ENCODE results near the gene ZBTB22.
A peak's percentile ranks its signal among the peaks of the same experiment; 100 is the strongest.
"Not testable (repeated sequence)": the region's sequence is repeated elsewhere in the genome, so short reads cannot be mapped to it uniquely, and the experiment has no call there.

ZBTB22 gene

DNA sequence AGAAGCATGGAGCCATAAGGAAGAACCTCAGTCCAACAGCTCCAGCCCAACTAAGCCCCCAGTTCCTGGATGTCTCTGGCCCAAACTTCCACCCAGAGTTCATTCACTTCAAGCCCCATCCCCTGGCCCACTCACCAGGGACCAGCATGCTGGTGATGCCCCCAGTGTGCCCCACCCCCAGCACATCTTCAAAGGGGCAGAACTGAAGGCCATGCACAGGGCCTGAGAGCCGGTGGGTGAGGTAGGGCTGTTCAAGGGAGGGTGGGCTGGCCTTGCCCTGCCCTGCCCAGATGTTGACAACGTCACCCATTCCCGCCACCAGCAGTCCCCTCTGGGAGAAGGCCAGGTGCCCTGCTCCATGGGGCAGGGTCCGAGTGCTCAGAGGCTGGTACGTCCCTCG, 37.0 kb downstream of the ZBTB22 start:
- Histone ChIP-seq H3K4me1 (ENCODE audit: control insufficient read depth in 5 of 5, insufficient read depth in 5 of 5, low read length in 5 of 5) (peaks cover 0 to 45% (median 28%) of the 10 kb centered on the region in 5 donors), H3K36me3 (ENCODE audit: control insufficient read depth in 5 of 5, insufficient read depth in 5 of 5, low read length in 5 of 5) (peaks cover 0 to 79% (median 58%) of the 10 kb centered on the region in 5 donors)

GRCh38 chr6:33279971-33280511, 37.5 kb downstream of the ZBTB22 start:
- Histone ChIP-seq H3K27ac (ENCODE audit: low read depth, low read length) (no peak overlapping the region), H3K36me3 (ENCODE audit: control insufficient read depth in 5 of 5, insufficient read depth in 5 of 5, low read length in 5 of 5) (peaks cover 0 to 81% (median 63%) of the 10 kb centered on the region in 5 donors), H3K9me3 (ENCODE audit: control insufficient read depth in 5 of 5, low read length in 5 of 5) (no peaks in the 10 kb centered on the region), H3K4me3 (ENCODE audit: low read depth in 1 of 5, low read length in 5 of 5) (no peak overlapping the region), H3K27me3 (ENCODE audit: control insufficient read depth in 5 of 5, insufficient read depth in 4 of 5, low read length in 5 of 5) (no peaks in the 10 kb centered on the region), H3K4me1 (ENCODE audit: control insufficient read depth in 5 of 5, insufficient read depth in 5 of 5, low read length in 5 of 5) (peaks cover 0 to 48% (median 28%) of the 10 kb centered on the region in 5 donors), H3K9ac (ENCODE audit: low read length in 5 of 5) (no peak overlapping the region)

More for the DNA sequence above, 37.0 kb downstream of the ZBTB22 start:
- H3K9ac ChIP-seq (ENCODE audit: low read length in 5 of 5) = no peak overlapping the region
- H3K27me3 ChIP-seq (ENCODE audit: control insufficient read depth in 5 of 5, insufficient read depth in 4 of 5, low read length in 5 of 5) = no peaks in the 10 kb centered on the region
- H3K9me3 ChIP-seq (ENCODE audit: control insufficient read depth in 5 of 5, low read length in 5 of 5) = no peaks in the 10 kb centered on the region
- H3K27ac ChIP-seq (ENCODE audit: low read depth, low read length) = no peak overlapping the region
- H3K4me3 ChIP-seq (ENCODE audit: low read depth in 1 of 5, low read length in 5 of 5) = no peak overlapping the region

DNA sequence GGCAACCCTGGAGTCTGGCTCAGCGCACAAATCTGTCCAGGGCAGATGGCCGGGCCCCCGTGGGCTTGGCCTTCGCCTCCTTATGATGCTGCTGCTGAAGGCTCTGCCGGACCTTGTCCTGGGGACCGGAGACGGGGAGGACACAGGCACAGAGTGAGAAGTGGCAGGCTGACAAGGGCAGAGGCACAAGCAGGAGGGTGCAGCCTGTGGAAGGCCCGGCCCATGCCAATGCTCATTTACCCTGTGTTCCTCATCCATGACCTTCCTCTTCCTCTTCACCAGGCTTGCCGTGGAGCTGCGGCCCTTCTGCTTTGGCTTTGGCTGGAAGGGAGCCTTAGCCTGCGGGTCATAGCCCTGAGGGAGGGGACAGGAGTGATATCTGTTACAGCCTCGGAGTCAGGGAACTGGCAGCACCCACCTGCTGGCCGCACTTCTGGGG, 38.3 kb downstream of the ZBTB22 start:
- no peaks in the 10 kb centered on the region for H3K9me3 ChIP-seq (ENCODE audit: control insufficient read depth in 5 of 5, low read length in 5 of 5)
- no peak overlapping the region for H3K27ac ChIP-seq (ENCODE audit: low read depth, low read length)
- H3K4me1 ChIP-seq (ENCODE audit: control insufficient read depth in 5 of 5, insufficient read depth in 5 of 5, low read length in 5 of 5) = peaks cover 0 to 56% (median 36%) of the 10 kb centered on the region in 5 donors
- H3K9ac ChIP-seq (ENCODE audit: low read length in 5 of 5) = no peak overlapping the region
- H3K27me3 ChIP-seq (ENCODE audit: control insufficient read depth in 5 of 5, insufficient read depth in 4 of 5, low read length in 5 of 5) = no peaks in the 10 kb centered on the region
- H3K36me3 ChIP-seq (ENCODE audit: control insufficient read depth in 5 of 5, insufficient read depth in 5 of 5, low read length in 5 of 5) = peaks cover 4 to 82% (median 67%) of the 10 kb centered on the region in 5 donors
- H3K4me3 ChIP-seq (ENCODE audit: low read depth in 1 of 5, low read length in 5 of 5) = no peak overlapping the region

GRCh38 chr6:33278810-33279209, 38.7 kb downstream of the ZBTB22 start:
- Histone ChIP-seq H3K36me3 (ENCODE audit: control insufficient read depth in 5 of 5, insufficient read depth in 5 of 5, low read length in 5 of 5) (peaks cover 4 to 84% (median 70%) of the 10 kb centered on the region in 5 donors), H3K27ac (ENCODE audit: low read depth, low read length) (no peak overlapping the region), H3K4me1 (ENCODE audit: control insufficient read depth in 5 of 5, insufficient read depth in 5 of 5, low read length in 5 of 5) (peaks cover 0 to 61% (median 41%) of the 10 kb centered on the region in 5 donors), H3K9me3 (ENCODE audit: control insufficient read depth in 5 of 5, low read length in 5 of 5) (no peaks in the 10 kb centered on the region), H3K27me3 (ENCODE audit: control insufficient read depth in 5 of 5, insufficient read depth in 4 of 5, low read length in 5 of 5) (no peaks in the 10 kb centered on the region), H3K9ac (ENCODE audit: low read length in 5 of 5) (no peak overlapping the region), H3K4me3 (ENCODE audit: low read depth in 1 of 5, low read length in 5 of 5) (no peak overlapping the region)

GRCh38 chr6:33278392-33278741, 39.2 kb downstream of the ZBTB22 start:
- Histone ChIP-seq H3K9ac (ENCODE audit: low read length in 5 of 5) (peak overlapping the region in 1 of 5 donors; percentile 78), H3K27me3 (ENCODE audit: control insufficient read depth in 5 of 5, insufficient read depth in 4 of 5, low read length in 5 of 5) (no peaks in the 10 kb centered on the region), H3K27ac (ENCODE audit: low read depth, low read length) (peak overlapping the region; percentile 71), H3K36me3 (ENCODE audit: control insufficient read depth in 5 of 5, insufficient read depth in 5 of 5, low read length in 5 of 5) (peaks cover 4 to 84% (median 70%) of the 10 kb centered on the region in 5 donors), H3K4me3 (ENCODE audit: low read depth in 1 of 5, low read length in 5 of 5) (peak overlapping the region in 3 of 5 donors; percentile 73 to 85 (median 83)), H3K4me1 (ENCODE audit: control insufficient read depth in 5 of 5, insufficient read depth in 5 of 5, low read length in 5 of 5) (peaks cover 1 to 65% (median 45%) of the 10 kb centered on the region in 5 donors), H3K9me3 (ENCODE audit: control insufficient read depth in 5 of 5, low read length in 5 of 5) (no peaks in the 10 kb centered on the region)

DNA sequence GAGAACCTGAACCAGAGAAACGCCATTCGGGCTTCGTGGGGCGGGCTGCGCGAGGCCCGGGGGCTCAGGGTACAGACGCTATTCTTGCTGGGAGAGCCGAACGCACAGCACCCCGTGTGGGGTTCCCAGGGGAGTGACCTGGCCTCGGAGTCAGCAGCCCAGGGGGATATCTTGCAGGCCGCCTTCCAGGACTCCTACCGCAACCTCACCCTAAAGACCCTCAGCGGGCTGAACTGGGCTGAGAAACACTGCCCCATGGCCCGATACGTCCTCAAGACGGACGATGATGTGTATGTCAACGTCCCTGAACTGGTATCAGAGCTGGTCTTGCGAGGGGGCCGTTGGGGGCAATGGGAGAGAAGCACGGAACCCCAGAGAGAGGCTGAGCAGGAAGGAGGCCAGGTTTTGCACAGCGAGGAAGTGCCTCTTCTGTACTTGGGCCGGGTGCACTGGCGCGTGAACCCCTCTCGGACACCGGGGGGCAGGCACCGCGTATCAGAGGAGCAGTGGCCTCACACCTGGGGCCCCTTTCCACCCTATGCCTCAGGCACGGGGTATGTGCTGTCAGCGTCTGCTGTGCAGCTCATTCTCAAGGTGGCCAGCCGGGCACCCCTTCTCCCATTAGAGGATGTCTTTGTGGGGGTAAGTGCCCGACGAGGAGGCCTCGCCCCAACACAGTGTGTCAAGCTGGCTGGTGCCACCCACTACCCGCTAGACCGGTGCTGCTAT, 39.7 kb downstream of the ZBTB22 start:
- Histone ChIP-seq H3K9me3 (ENCODE audit: control insufficient read depth in 5 of 5, low read length in 5 of 5) (no peaks in the 10 kb centered on the region), H3K4me1 (ENCODE audit: control insufficient read depth in 5 of 5, insufficient read depth in 5 of 5, low read length in 5 of 5) (peaks cover 6 to 71% (median 50%) of the 10 kb centered on the region in 5 donors), H3K27ac (ENCODE audit: low read depth, low read length) (peak overlapping the region; percentile 71), H3K9ac (ENCODE audit: low read length in 5 of 5) (peak overlapping the region; percentile 67 to 82 (median 75)), H3K36me3 (ENCODE audit: control insufficient read depth in 5 of 5, insufficient read depth in 5 of 5, low read length in 5 of 5) (peaks cover 4 to 80% (median 70%) of the 10 kb centered on the region in 5 donors), H3K27me3 (ENCODE audit: control insufficient read depth in 5 of 5, insufficient read depth in 4 of 5, low read length in 5 of 5) (no peaks in the 10 kb centered on the region), H3K4me3 (ENCODE audit: low read depth in 1 of 5, low read length in 5 of 5) (peak overlapping the region; percentile 66 to 85 (median 77))

GRCh38 chr6:33276864-33277662, 40.5 kb downstream of the ZBTB22 start, which contains the start of gene B3GALT4:
TSS of gene B3GALT4 (plus strand) at chr6:33277123. CDS start at chr6:33277420, 297 bp downstream.
- Histone ChIP-seq H3K4me1 (ENCODE audit: control insufficient read depth in 5 of 5, insufficient read depth in 5 of 5, low read length in 5 of 5) (peaks cover 6 to 78% (median 58%) of the 10 kb centered on the region in 5 donors), H3K27ac (ENCODE audit: low read depth, low read length) (peak within 1 kb of the TSS; percentile 71), H3K27me3 (ENCODE audit: control insufficient read depth in 5 of 5, insufficient read depth in 4 of 5, low read length in 5 of 5) (no peaks in the 10 kb centered on the region), H3K4me3 (ENCODE audit: low read depth in 1 of 5, low read length in 5 of 5) (peak within 1 kb of the TSS; percentile 68 to 85 (median 77)), H3K9ac (ENCODE audit: low read length in 5 of 5) (peak within 1 kb of the TSS; percentile 67 to 82 (median 75)), H3K9me3 (ENCODE audit: control insufficient read depth in 5 of 5, low read length in 5 of 5) (no peaks in the 10 kb centered on the region), H3K36me3 (ENCODE audit: control insufficient read depth in 5 of 5, insufficient read depth in 5 of 5, low read length in 5 of 5) (peaks cover 4 to 73% (median 63%) of the 10 kb centered on the region in 5 donors)

DNA sequence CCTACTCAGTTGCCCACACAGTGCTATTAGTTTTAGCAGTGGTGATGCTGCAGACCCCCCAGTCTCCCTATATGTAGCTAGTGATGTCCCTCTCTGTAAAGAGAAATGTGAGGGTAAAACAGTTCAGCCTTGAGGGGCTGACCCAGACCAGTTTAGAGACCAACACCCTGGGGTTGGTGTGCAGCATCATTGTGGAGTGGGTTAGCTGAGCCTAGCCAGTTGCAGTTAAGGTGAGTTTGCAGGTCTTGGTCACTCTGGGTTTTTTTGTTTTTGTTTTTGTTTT, 41.0 kb downstream of the ZBTB22 start:
- peaks cover 6 to 79% (median 60%) of the 10 kb centered on the region in 5 donors for H3K4me1 ChIP-seq (ENCODE audit: control insufficient read depth in 5 of 5, insufficient read depth in 5 of 5, low read length in 5 of 5)
- peak overlapping the region; percentile 71 for H3K27ac ChIP-seq (ENCODE audit: low read depth, low read length)
- peak overlapping the region; percentile 68 to 85 (median 77) for H3K4me3 ChIP-seq (ENCODE audit: low read depth in 1 of 5, low read length in 5 of 5)
- peaks cover 4 to 67% (median 59%) of the 10 kb centered on the region in 5 donors for H3K36me3 ChIP-seq (ENCODE audit: control insufficient read depth in 5 of 5, insufficient read depth in 5 of 5, low read length in 5 of 5)
- peak overlapping the region; percentile 17 to 82 (median 75) for H3K9ac ChIP-seq (ENCODE audit: low read length in 5 of 5)
- no peaks in the 10 kb centered on the region for H3K9me3 ChIP-seq (ENCODE audit: control insufficient read depth in 5 of 5, low read length in 5 of 5)
- no peaks in the 10 kb centered on the region for H3K27me3 ChIP-seq (ENCODE audit: control insufficient read depth in 5 of 5, insufficient read depth in 4 of 5, low read length in 5 of 5)

GRCh38 chr6:33275795-33276580, 41.6 kb downstream of the ZBTB22 start:
- not testable (repeated sequence) for H3K27me3 ChIP-seq (ENCODE audit: control insufficient read depth in 5 of 5, insufficient read depth in 4 of 5, low read length in 5 of 5); H3K9me3 ChIP-seq (ENCODE audit: control insufficient read depth in 5 of 5, low read length in 5 of 5)
- Histone ChIP-seq H3K4me1 (ENCODE audit: control insufficient read depth in 5 of 5, insufficient read depth in 5 of 5, low read length in 5 of 5) (peaks cover 6 to 85% (median 64%) of the 10 kb centered on the region in 5 donors), H3K9ac (ENCODE audit: low read length in 5 of 5) (peak overlapping the region in 3 of 5 donors; percentile 17 to 78 (median 67)), H3K27ac (ENCODE audit: low read depth, low read length) (peak overlapping the region; percentile 71), H3K36me3 (ENCODE audit: control insufficient read depth in 5 of 5, insufficient read depth in 5 of 5, low read length in 5 of 5) (peaks cover 4 to 62% (median 53%) of the 10 kb centered on the region in 5 donors), H3K4me3 (ENCODE audit: low read depth in 1 of 5, low read length in 5 of 5) (peak overlapping the region; percentile 68 to 85 (median 77))

Data from subcutaneous abdominal adipose tissue (tissue), 5 donors.